ENCODE data around the gene RPGRIP1L. TPM values are rescaled to one million over a fixed set of nuclear protein-coding genes. Genes with fewer than 3 reads are reported as not detected.

Gene RPGRIP1L
- total and polyA plus RNA-seq, 2 of the 8 experiments (the other 6 are each of a cell fraction or from before 2014, with no cell fraction given) = 4.0 to 13.7 TPM

GRCh38 chr16:53612003-53612402 is 91.7 kb downstream of the RPGRIP1L start:
- no peaks in the 10 kb centered on the region for H3K36me3 ChIP-seq (ENCODE audit: control insufficient read depth in 2 of 4, insufficient read depth in 4 of 4, low read length in 3 of 4)
- no peaks in the 10 kb centered on the region for H3K9me3 ChIP-seq (ENCODE audit: insufficient read depth in 2 of 2, low read depth in 1 of 2, low read length in 1 of 2)
- H4K5ac ChIP-seq (ENCODE audit: insufficient read length, low read depth, low read length) = no peak overlapping the region
- no peak overlapping the region for H3K27ac ChIP-seq (ENCODE audit: low read depth, low read length)
- 96% methylated on average over 3 of the region's 3 CpGs; no CpG with 5 or more reads in 1 of the 2 experiments for WGBS, 2 experiments (ENCODE audit: extremely low coverage in 1 of 2, insufficient coverage in 1 of 2, insufficient read length in 1 of 2, insufficient replicate concordance in 2 of 2, low coverage in 1 of 2, low lambda C conversion rate in 2 of 2, missing lambda C conversion rate in 1 of 2)
- no peak overlapping the region for H2AK5ac ChIP-seq (ENCODE audit: low read depth, low read length)
- no peak overlapping the region for H3K23ac ChIP-seq (ENCODE audit: insufficient read length)
- H2BK15ac ChIP-seq (ENCODE audit: low read length) = no peak overlapping the region
- no peak overlapping the region for H3K14ac ChIP-seq (ENCODE audit: insufficient read length)
- ChIA-PET POLR2A (ENCODE audit: partially characterized antibody) (no interaction called here), CTCF (ENCODE audit: partially characterized antibody) (interaction anchor here (0.6 kb wide), 1 partner anchor 29 kb away, joined by 3 read pairs; no protein-coding TSS in a partner anchor)
- DNase-seq (ENCODE audit: low read depth in 1 of 2, low spot score in 2 of 2) (no peak), FAIRE-seq (no peak)
- no peaks in the 10 kb centered on the region for H3K4me1 ChIP-seq (replicated peaks in 1 of 4; ENCODE audit: control insufficient read depth in 3 of 4, insufficient read depth in 4 of 4, low read length in 3 of 4)
- H3K79me1 ChIP-seq (ENCODE audit: low read depth, low read length) = no peaks in the 10 kb centered on the region
- no peak overlapping the region for H2BK12ac ChIP-seq (ENCODE audit: low read depth, low read length)
- H3K4ac ChIP-seq (replicated peaks; ENCODE audit: insufficient read length, low read depth, low read length) = no peak overlapping the region
- H3K23me2 ChIP-seq (ENCODE audit: low read depth, low read length) = no peaks in the 10 kb centered on the region
- H2BK5ac ChIP-seq (ENCODE audit: low read depth, low read length) = no peak overlapping the region
- H3K4me3 ChIP-seq (ENCODE audit: extremely low read depth in 1 of 4, insufficient read depth in 2 of 4, low read depth in 3 of 4, low read length in 4 of 4) = no peak overlapping the region
- no peak overlapping the region for H3K9ac ChIP-seq (replicated peaks in 1 of 4; ENCODE audit: extremely low read depth in 1 of 4, low read depth in 3 of 4, low read length in 3 of 4)
- no peak overlapping the region for H3K18ac ChIP-seq (ENCODE audit: extremely low read depth, low read length)
- no peaks in the 10 kb centered on the region for H4K20me1 ChIP-seq (replicated peaks in 1 of 2; ENCODE audit: control insufficient read depth in 1 of 2, insufficient read depth in 2 of 2, low read length in 2 of 2)
- no peak overlapping the region for H2BK120ac ChIP-seq (replicated peaks; ENCODE audit: low read depth, low read length)
- no peaks in the 10 kb centered on the region for H3K79me2 ChIP-seq (ENCODE audit: control insufficient read depth in 1 of 2, insufficient read depth in 2 of 2, low read length in 2 of 2)
- H2BK20ac ChIP-seq (ENCODE audit: low read length) = no peak overlapping the region
- no peak overlapping the region for H3K4me2 ChIP-seq (ENCODE audit: insufficient read depth in 1 of 2, low read depth in 2 of 2, low read length in 2 of 2)
- H4K91ac ChIP-seq (replicated peaks; ENCODE audit: insufficient read length, low read length) = no peak overlapping the region
- H2AFZ ChIP-seq (ENCODE audit: low read length) = no peak overlapping the region
- H4K8ac ChIP-seq (ENCODE audit: extremely low read depth, insufficient read depth, low read length) = no peak overlapping the region
- no peak overlapping the region for H3K56ac ChIP-seq (replicated peaks; ENCODE audit: insufficient read length, low read depth, low read length)
- no peaks in the 10 kb centered on the region for H3K27me3 ChIP-seq (replicated peaks in 1 of 4; ENCODE audit: control insufficient read depth in 3 of 4, extremely low read depth in 1 of 4, insufficient read depth in 3 of 4, low read length in 3 of 4)
- no peak for TF ChIP-seq RBBP5 (IDR thresholded peaks at IDR 0.05; ENCODE audit: borderline replicate concordance, low read depth, low read length)
- no peak for TF ChIP-seq JUN (IDR thresholded peaks at IDR 0.05; ENCODE audit: low read depth, low read length)

All from H1 (cell line).